ENCODE data around the gene LPCAT3. TPM values are rescaled to one million over a fixed set of nuclear protein-coding genes. Genes with fewer than 3 reads are reported as not detected.

Gene LPCAT3
- total RNA-seq, 2 donors from 2014 or later = 22.0 to 31.9 TPM

DNA sequence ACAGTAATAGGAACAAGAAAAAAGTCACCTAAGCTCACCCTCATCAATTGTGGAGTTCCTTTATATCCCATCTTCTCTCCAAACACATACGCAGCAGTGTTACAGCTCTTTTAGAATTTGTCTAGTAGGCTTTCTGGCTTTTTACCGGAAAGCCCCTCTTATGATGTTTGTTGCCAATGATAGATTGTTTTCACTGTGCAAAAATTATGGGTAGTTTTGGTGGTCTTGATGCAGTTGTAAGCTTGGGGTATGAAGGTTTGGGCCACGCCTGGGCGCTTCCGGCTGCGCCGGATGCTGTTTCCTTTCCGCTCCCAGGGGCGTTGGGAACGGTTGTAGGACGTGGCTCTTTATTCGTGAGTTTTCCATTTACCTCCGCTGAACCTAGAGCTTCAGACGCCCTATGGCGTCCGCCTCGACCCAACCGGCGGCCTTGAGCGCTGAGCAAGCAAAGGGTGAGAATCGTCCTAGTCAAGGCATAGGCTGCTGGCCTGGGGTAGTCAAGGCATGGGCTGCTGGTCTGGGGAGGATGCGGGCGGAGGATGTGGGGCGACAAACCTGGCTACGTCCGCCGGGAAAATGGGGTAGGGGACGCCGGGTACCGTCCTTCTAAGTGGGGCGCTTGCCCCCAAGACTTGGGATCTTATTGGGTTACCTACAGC is 74.4 kb downstream of the LPCAT3 start, which contains the start of the genes C12orf57 and RNU7-1:
Gene C12orf57 (plus strand): TSS at position 301 of the 659 bp plus-strand sequence. CDS start 100 bp downstream, at position 401.
Gene RNU7-1 (plus strand): TSS at position 95 of the 659 bp plus-strand sequence.
- no peaks in the 10 kb centered on the region for H3K9me3 Mint-ChIP-seq
- DNase-seq (ENCODE audit: low spot score in 2 of 2) = peak in 1 of 2 donors; percentile 87
- peak within 1 kb of the TSS; percentile 99 to 100 for H3K27ac Mint-ChIP-seq
- H3K36me3 Mint-ChIP-seq = peaks cover 26 to 42% of the 10 kb centered on the region in 2 donors
- peak; percentile 56 to 67 for ATAC-seq

DNA sequence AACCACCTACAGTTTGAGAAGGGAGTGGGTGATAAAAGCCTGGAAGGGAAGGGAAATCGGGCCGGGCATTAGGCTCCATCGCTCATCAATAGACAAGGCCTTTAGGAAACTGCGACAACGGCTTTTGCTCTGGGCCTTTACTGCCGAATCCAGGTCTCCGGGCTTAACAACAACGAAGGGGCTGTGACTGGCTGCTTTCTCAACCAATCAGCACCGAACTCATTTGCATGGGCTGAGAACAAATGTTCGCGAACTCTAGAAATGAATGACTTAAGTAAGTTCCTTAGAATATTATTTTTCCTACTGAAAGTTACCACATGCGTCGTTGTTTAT is 74.9 kb downstream of the LPCAT3 start:
- ATAC-seq (peak; percentile 36 to 41), DNase-seq (ENCODE audit: low spot score in 2 of 2) (peak; percentile 75 to 81)
- no peaks in the 10 kb centered on the region for H3K9me3 Mint-ChIP-seq
- H3K36me3 Mint-ChIP-seq = peaks cover 24 to 42% of the 10 kb centered on the region in 2 donors
- H3K27ac Mint-ChIP-seq = peak overlapping the region; percentile 99 to 100

- H3K36me3 Mint-ChIP-seq = peaks cover 13 to 43% of the 10 kb centered on the region in 2 donors
These were observed 76.0 kb downstream of the LPCAT3 start for GRCh38 chr12:6942331-6942665.

DNA sequence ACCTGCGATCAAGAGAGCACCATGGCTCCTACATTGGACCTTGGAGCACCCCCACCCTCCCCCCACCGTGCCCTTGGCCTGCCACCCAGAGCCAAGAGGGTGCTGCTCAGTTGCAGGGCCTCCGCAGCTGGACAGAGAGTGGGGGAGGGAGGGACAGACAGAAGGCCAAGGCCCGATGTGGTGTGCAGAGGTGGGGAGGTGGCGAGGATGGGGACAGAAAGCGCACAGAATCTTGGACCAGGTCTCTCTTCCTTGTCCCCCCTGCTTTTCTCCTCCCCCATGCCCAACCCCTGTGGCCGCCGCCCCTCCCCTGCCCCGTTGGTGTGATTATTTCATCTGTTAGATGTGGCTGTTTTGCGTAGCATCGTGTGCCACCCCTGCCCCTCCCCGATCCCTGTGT is 76.5 kb downstream of the LPCAT3 start:
- DNase-seq (ENCODE audit: low spot score in 2 of 2) (no peak), ATAC-seq (no peak)
- H3K36me3 Mint-ChIP-seq = peaks cover 11 to 40% of the 10 kb centered on the region in 2 donors
- peak overlapping the region in 1 of 2 donors; percentile 99 for H3K27ac Mint-ChIP-seq
- H3K9me3 Mint-ChIP-seq = no peaks in the 10 kb centered on the region

More at GRCh38 chr12:6942331-6942665, 76.0 kb downstream of the LPCAT3 start:
- Mint-ChIP-seq H3K9me3 (no peaks in the 10 kb centered on the region), H3K27ac (peak overlapping the region; percentile 99 to 100)
- DNase-seq (ENCODE audit: low spot score in 2 of 2) (no peak), ATAC-seq (no peak)

- peaks cover 14 to 40% of the 10 kb centered on the region in 2 donors for H3K36me3 Mint-ChIP-seq
- H3K27ac Mint-ChIP-seq = peak overlapping the region; percentile 72 to 99
These were observed 77.0 kb downstream of the LPCAT3 start for GRCh38 chr12:6941267-6941666.

DNA sequence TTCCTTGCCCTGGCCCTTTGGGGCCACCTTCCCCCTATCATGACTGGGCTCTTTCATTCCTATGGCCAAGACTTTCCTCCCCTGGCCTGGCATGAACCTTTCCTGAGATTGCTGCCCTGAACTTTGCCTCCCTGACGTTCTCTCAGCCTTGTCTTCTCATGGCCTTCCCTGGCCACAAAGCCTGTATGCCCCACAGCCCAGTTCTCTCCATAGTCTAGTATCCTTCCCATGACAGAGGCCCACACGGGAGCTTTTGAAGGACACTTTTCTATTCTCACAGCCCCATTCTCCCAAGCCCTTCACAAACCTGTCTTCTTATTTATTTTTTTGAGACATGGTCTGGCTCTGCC is 79.1 kb downstream of the LPCAT3 start:
- ATAC-seq = no peak
- Mint-ChIP-seq H3K9me3 (no peaks in the 10 kb centered on the region), H3K27ac (peak overlapping the region; percentile 95 to 98), H3K36me3 (peaks cover 21 to 23% of the 10 kb centered on the region in 2 donors)
- no peak for DNase-seq (ENCODE audit: low spot score in 2 of 2)

More at GRCh38 chr12:6941267-6941666, 77.0 kb downstream of the LPCAT3 start:
- ATAC-seq (no peak), DNase-seq (ENCODE audit: low spot score in 2 of 2) (no peak)
- H3K9me3 Mint-ChIP-seq = no peaks in the 10 kb centered on the region

- H3K27ac Mint-ChIP-seq = peak overlapping the region; percentile 95 to 98
- DNase-seq (ENCODE audit: low spot score in 2 of 2) (no peak), ATAC-seq (no peak)
- H3K36me3 Mint-ChIP-seq = peaks cover 16 to 29% of the 10 kb centered on the region in 2 donors
- no peaks in the 10 kb centered on the region for H3K9me3 Mint-ChIP-seq
These were observed 79.7 kb downstream of the LPCAT3 start for GRCh38 chr12:6938353-6939190.

GRCh38 chr12:6937481-6938352 is 80.6 kb downstream of the LPCAT3 start:
- H3K9me3 Mint-ChIP-seq = no peaks in the 10 kb centered on the region
- H3K36me3 Mint-ChIP-seq = peaks cover 16 to 30% of the 10 kb centered on the region in 2 donors
- peak overlapping the region; percentile 95 to 98 for H3K27ac Mint-ChIP-seq
- peak; percentile 95 to 96 for ATAC-seq
- peak; percentile 90 to 94 for DNase-seq (ENCODE audit: low spot score in 2 of 2)

- ATAC-seq = peak; percentile 33 to 58
- no peaks in the 10 kb centered on the region for H3K9me3 Mint-ChIP-seq
- peaks cover 16 to 30% of the 10 kb centered on the region in 2 donors for H3K36me3 Mint-ChIP-seq
- peak in 1 of 2 donors; percentile 64 for DNase-seq (ENCODE audit: low spot score in 2 of 2)
- H3K27ac Mint-ChIP-seq = peak overlapping the region; percentile 95 to 98
These were observed 81.4 kb downstream of the LPCAT3 start for GRCh38 chr12:6936636-6937480.

- Mint-ChIP-seq H3K9me3 (no peaks in the 10 kb centered on the region), H3K27ac (peak overlapping the region; percentile 95 to 98), H3K36me3 (peaks cover 16 to 30% of the 10 kb centered on the region in 2 donors)
- DNase-seq (ENCODE audit: low spot score in 2 of 2) = no peak
- no peak for ATAC-seq
These were observed 82.1 kb downstream of the LPCAT3 start for GRCh38 chr12:6936194-6936635.

DNA sequence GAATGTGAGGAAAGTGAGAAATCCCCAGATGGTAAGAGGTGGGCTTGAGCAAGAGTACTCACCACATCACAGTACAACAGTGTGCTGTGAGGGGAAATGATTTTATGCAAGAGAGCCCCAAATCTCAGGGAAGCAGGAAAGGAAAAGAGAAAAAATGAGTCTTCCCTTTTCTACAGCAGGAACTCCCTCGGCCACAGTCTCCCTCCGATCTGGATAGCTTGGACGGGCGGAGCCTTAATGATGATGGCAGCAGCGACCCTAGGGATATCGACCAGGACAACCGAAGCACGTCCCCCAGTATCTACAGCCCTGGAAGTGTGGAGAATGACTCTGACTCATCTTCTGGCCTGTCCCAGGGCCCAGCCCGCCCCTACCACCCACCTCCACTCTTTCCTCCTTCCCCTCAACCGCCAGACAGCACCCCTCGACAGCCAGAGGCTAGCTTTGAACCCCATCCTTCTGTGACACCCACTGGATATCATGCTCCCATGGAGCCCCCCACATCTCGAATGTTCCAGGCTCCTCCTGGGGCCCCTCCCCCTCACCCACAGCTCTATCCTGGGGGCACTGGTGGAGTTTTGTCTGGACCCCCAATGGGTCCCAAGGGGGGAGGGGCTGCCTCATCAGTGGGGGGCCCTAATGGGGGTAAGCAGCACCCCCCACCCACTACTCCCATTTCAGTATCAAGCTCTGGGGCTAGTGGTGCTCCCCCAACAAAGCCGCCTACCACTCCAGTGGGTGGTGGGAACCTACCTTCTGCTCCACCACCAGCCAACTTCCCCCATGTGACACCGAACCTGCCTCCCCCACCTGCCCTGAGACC is 82.7 kb downstream of the LPCAT3 start:
- ATAC-seq (no peak), DNase-seq (ENCODE audit: low spot score in 2 of 2) (no peak)
- Mint-ChIP-seq H3K36me3 (peaks cover 16 to 30% of the 10 kb centered on the region in 2 donors), H3K27ac (peak overlapping the region; percentile 95 to 98), H3K9me3 (no peaks in the 10 kb centered on the region)

DNA sequence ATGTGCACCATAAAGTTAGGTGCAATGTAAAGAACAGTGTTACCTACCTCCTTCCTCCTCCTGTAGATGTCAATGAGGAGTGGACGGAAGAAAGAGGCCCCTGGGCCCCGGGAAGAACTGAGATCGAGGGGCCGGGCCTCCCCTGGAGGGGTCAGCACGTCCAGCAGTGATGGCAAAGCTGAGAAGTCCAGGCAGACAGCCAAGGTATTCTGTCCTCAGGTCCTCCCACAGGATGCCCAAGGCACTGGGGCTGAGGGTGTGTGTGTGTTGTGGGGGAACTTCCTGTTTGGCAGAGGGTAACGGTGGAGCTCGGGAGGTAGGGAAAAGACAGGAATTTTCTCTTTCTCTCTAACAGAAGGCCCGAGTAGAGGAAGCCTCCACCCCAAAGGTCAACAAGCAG is 84.2 kb downstream of the LPCAT3 start:
- peak overlapping the region; percentile 40 to 48 for H3K27ac Mint-ChIP-seq
- H3K36me3 Mint-ChIP-seq = peaks cover 16 to 25% of the 10 kb centered on the region in 2 donors
- H3K9me3 Mint-ChIP-seq = no peaks in the 10 kb centered on the region
- DNase-seq (ENCODE audit: low spot score in 2 of 2) = no peak
- no peak for ATAC-seq

DNA sequence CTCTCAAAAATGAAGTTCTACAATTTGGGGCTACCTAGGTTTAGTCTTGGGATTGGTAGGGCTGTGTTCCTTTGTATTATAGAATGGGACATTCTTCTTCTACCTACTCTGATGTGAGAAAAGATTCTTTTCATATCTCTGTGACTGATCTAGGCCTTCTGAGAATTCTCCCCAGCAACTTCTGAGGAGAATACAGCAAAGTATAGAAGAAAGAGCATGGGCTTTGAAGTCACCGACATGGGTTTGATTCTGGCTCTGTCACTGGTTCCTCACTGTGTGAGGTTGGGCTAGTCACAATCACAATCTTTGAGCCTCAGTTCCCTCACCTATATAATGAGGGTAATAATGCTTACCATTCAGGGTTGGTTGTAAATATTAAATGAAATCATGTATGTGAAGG is 85.5 kb downstream of the LPCAT3 start:
- peaks cover 17 to 29% of the 10 kb centered on the region in 2 donors for H3K36me3 Mint-ChIP-seq
- ATAC-seq (no peak), DNase-seq (ENCODE audit: low spot score in 2 of 2) (no peak)
- no peaks in the 10 kb centered on the region for H3K9me3 Mint-ChIP-seq
- H3K27ac Mint-ChIP-seq = peak overlapping the region; percentile 25 to 73

DNA sequence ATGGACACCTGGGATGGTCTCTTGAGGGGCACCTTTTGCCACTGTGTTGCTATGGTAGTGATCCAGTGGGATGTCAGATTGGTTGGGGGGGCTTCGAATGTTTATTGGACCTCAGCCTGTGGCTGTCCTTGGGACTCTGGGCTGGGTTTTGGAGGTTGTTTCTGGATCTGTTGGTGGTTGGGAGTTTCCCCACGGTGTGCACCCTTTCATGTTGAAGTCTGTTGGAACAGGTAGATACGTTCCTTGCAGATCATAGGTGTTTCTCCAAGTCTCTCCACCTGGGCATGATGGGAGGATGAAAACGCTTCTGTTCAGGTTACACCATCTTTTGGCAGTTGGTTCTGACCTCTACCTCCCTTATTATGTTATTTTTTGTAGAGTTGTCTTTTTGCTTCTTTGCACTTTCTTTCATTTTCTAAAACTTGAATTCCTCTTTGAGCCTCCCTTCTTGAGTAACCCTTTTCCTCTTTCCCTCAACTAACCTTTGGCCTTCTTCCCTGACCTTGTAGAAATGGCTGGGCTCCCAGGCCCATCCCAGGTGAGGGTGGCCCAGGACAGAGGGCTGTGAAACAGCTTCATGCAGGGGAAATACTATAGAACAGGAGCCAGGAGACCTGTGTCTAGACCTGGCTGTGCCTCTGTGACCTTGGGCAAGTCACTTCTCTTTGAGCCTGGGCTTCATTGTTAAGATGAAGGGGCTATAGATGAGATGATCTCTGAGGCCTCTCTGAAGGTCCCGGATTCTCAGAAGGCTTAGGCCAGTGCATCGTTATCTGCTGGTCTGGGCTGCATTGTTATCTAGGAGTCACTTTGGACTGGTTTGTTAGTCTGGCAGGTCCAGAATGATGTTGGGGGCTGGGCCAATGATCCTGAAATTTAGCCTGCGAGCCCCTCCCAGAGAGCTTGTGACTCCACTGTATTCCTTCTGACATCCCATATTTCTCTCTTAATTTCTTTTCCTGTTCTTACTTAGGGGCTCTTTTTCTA is 88.5 kb downstream of the LPCAT3 start:
- Mint-ChIP-seq H3K9me3 (no peaks in the 10 kb centered on the region), H3K36me3 (peaks cover 6 to 17% of the 10 kb centered on the region in 2 donors), H3K27ac (peak overlapping the region; percentile 81 to 97)
- no peak for ATAC-seq
- DNase-seq (ENCODE audit: low spot score in 2 of 2) = no peak
